T-helper 1 cell (primary cell): ENCODE results near the gene C9orf43.

Source experiments
- DNase-seq, 5 donors: peaks; one replicate each; pipeline ENCODE4 v3.0.0-alpha.2; 2012 to 2020

C9orf43 gene

GRCh38 chr9:113468716-113469448, 58.3 kb downstream of the C9orf43 start:
- DNase-seq, result no peak

GRCh38 chr9:113471143-113471542, 60.6 kb downstream of the C9orf43 start:
- DNase-seq, result no peak

- DNase-seq, result no peak
Observed at GRCh38 chr9:113471566-113471965, 61.0 kb downstream of the C9orf43 start.

GRCh38 chr9:113472199-113472598, 61.7 kb downstream of the C9orf43 start:
- DNase-seq, result no peak

- no peak for DNase-seq
Observed at GRCh38 chr9:113474360-113475028, 63.9 kb downstream of the C9orf43 start.

GRCh38 chr9:113475031-113475430, 64.5 kb downstream of the C9orf43 start:
- no peak for DNase-seq

GRCh38 chr9:113475992-113476391, 65.4 kb downstream of the C9orf43 start:
- no peak for DNase-seq

- DNase-seq, result no peak
Observed at GRCh38 chr9:113476511-113476916, 66.0 kb downstream of the C9orf43 start.

- no peak for DNase-seq
Observed at GRCh38 chr9:113477058-113477457, 66.5 kb downstream of the C9orf43 start.

GRCh38 chr9:113477661-113478060, 67.1 kb downstream of the C9orf43 start:
- no peak for DNase-seq

- peak in 1 of 5 donors; percentile 16 for DNase-seq
Observed at GRCh38 chr9:113479174-113479621, 68.7 kb downstream of the C9orf43 start.
